H1 (cell line): ENCODE results near the gene ACAP1. TPM values are rescaled to one million over a fixed set of nuclear protein-coding genes. Genes with fewer than 3 reads are reported as not detected.

Experiments
- CTCF ChIA-PET: fragments of 300-600 bp; sonication (Branson Sonifier 250); formaldehyde crosslinking; loops from one replicate; lab custom pipeline; 2021; ENCODE audit not compliant: partially characterized antibody; lab: Charles Lee
- POLR2A ChIA-PET: fragments of 300-600 bp; sonication (Branson Sonifier 250); formaldehyde crosslinking; loops from one replicate; lab custom pipeline; 2021; ENCODE audit warnings: inconsistent platforms; ENCODE audit not compliant: partially characterized antibody; lab: Charles Lee
- DNase-seq, 2 experiments: peaks; one replicate each; pipeline versions ENCODE4 v3.0.0 to v3.0.0-alpha.2; 2010 to 2022; ENCODE audit warnings: low spot score in 2 of 2, low read depth in 1 of 2, mixed read lengths in 1 of 2
- FAIRE-seq: peaks from 2 replicates; lab custom pipeline; 2011; peaks lifted over from hg19 to GRCh38; lab: Jason Lieb, UNC
- H2AFZ ChIP-seq: 2 replicates; pipeline ENCODE4 v1.8.1; 2012; ENCODE audit warnings: low read length, inconsistent platforms
- H2AK5ac ChIP-seq: 2 replicates; pipeline ENCODE4 v1.6.1; 2013; ENCODE audit warnings: low read depth, low read length
- H2BK120ac ChIP-seq: replicated peaks from 2 replicates; pipeline ENCODE3; 2013; ENCODE audit warnings: low read depth, low read length, inconsistent platforms
- H2BK12ac ChIP-seq: 2 replicates; pipeline ENCODE4 v1.6.1; 2013; ENCODE audit warnings: low read depth, low read length
- H2BK15ac ChIP-seq: 2 replicates; pipeline ENCODE4 v1.6.1; 2013; ENCODE audit warnings: low read length
- H2BK20ac ChIP-seq: 2 replicates; pipeline ENCODE4 v1.6.1; 2013; ENCODE audit warnings: low read length
- H2BK5ac ChIP-seq: 2 replicates; pipeline ENCODE4 v1.6.1; 2013; ENCODE audit warnings: low read depth, low read length
- H3K14ac ChIP-seq: 2 replicates; pipeline ENCODE4 v1.6.1; 2013; ENCODE audit warnings: inconsistent platforms; ENCODE audit not compliant: insufficient read length
- H3K18ac ChIP-seq: 2 replicates; pipeline ENCODE4 v1.6.1; 2013; ENCODE audit warnings: low read length; ENCODE audit errors: extremely low read depth
- H3K23ac ChIP-seq: 2 replicates; pipeline ENCODE4 v1.6.1; 2013; ENCODE audit warnings: inconsistent platforms; ENCODE audit not compliant: insufficient read length
- H3K23me2 ChIP-seq: 2 replicates; pipeline ENCODE4 v1.6.1; 2013; ENCODE audit warnings: low read depth, low read length
- H3K27ac ChIP-seq: 2 replicates; pipeline ENCODE4 v1.6.1; 2011; ENCODE audit warnings: low read depth, low read length, inconsistent platforms
- H3K27me3 ChIP-seq, 4 experiments: replicated peaks in 1 of 4; 1 replicate in 1 of 4; 2 replicates in 3 of 4; pipeline versions ENCODE4 v1.6.1 to v1.8.1; 2011 to 2013; ENCODE audit warnings: low read length in 3 of 4, mild to moderate bottlenecking in 3 of 4, inconsistent platforms in 2 of 4, mixed read lengths in 2 of 4, moderate library complexity in 1 of 4; ENCODE audit not compliant: control insufficient read depth in 3 of 4, insufficient read depth in 3 of 4; ENCODE audit errors: extremely low read depth in 1 of 4
- H3K36me3 ChIP-seq, 4 experiments: 2 replicates each; pipeline versions ENCODE4 v1.6.1 to v1.8.1; 2011 to 2013; ENCODE audit warnings: mild to moderate bottlenecking in 4 of 4, low read length in 3 of 4, moderate library complexity in 2 of 4, control low read depth in 1 of 4, inconsistent platforms in 1 of 4; ENCODE audit not compliant: insufficient read depth in 4 of 4, control insufficient read depth in 2 of 4
- H3K4ac ChIP-seq: replicated peaks from 2 replicates; pipeline ENCODE3; 2013; ENCODE audit warnings: low read length, low read depth, mixed read lengths, inconsistent platforms; ENCODE audit not compliant: insufficient read length
- H3K4me1 ChIP-seq, 4 experiments: replicated peaks in 1 of 4; 1 replicate in 1 of 4; 2 replicates in 3 of 4; pipeline versions ENCODE4 v1.6.1 to v1.8.1; 2011 to 2013; ENCODE audit warnings: low read length in 3 of 4, inconsistent platforms in 2 of 4, mixed read lengths in 1 of 4; ENCODE audit not compliant: insufficient read depth in 4 of 4, control insufficient read depth in 3 of 4
- H3K4me2 ChIP-seq, 2 experiments: 2 replicates each; pipeline versions ENCODE4 v1.6.1 to v1.8.1; 2011 to 2013; ENCODE audit warnings: low read depth in 2 of 2, low read length in 2 of 2, control low read depth in 1 of 2, inconsistent platforms in 1 of 2, mild to moderate bottlenecking in 1 of 2; ENCODE audit not compliant: insufficient read depth in 1 of 2
- H3K4me3 ChIP-seq, 4 experiments: fragments of 200-600, 300-600 bp in 1 of 4; sonication (generic), shearing (Covaris generic), sonication (Bioruptor Twin) in 1 of 4; 2 replicates each; pipeline versions ENCODE4 v1.5.1 to v1.8.1; 2011 to 2016; ENCODE audit warnings: low read length in 4 of 4, low read depth in 3 of 4, control low read depth in 2 of 4, inconsistent platforms in 2 of 4, mild to moderate bottlenecking in 2 of 4, mixed read lengths in 1 of 4, moderate library complexity in 1 of 4; ENCODE audit not compliant: insufficient read depth in 2 of 4; ENCODE audit errors: extremely low read depth in 1 of 4
- H3K56ac ChIP-seq: replicated peaks from 2 replicates; pipeline ENCODE3; 2013; ENCODE audit warnings: low read depth, mild to moderate bottlenecking, mixed read lengths, low read length, inconsistent platforms; ENCODE audit not compliant: insufficient read length
- H3K79me1 ChIP-seq: 2 replicates; pipeline ENCODE4 v1.6.1; 2013; ENCODE audit warnings: low read depth, low read length, control low read depth
- H3K79me2 ChIP-seq, 2 experiments: 2 replicates each; pipeline versions ENCODE4 v1.6.1 to v1.8.1; 2012 to 2013; ENCODE audit warnings: low read length in 2 of 2, mild to moderate bottlenecking in 2 of 2, inconsistent platforms in 1 of 2; ENCODE audit not compliant: insufficient read depth in 2 of 2, control insufficient read depth in 1 of 2
- H3K9ac ChIP-seq, 4 experiments: replicated peaks in 1 of 4; 1 replicate in 1 of 4; 2 replicates in 3 of 4; pipeline versions ENCODE4 v1.6.1 to v1.8.1; 2011 to 2013; ENCODE audit warnings: low read depth in 3 of 4, low read length in 3 of 4, control low read depth in 2 of 4, mild to moderate bottlenecking in 2 of 4, moderate library complexity in 2 of 4, inconsistent platforms in 1 of 4; ENCODE audit errors: extremely low read depth in 1 of 4
- H3K9me3 ChIP-seq, 2 experiments: 2 replicates each; pipeline versions ENCODE4 v1.6.1 to v1.8.1; 2012 to 2013; ENCODE audit warnings: mild to moderate bottlenecking in 2 of 2, moderate library complexity in 2 of 2, control low read depth in 1 of 2, inconsistent platforms in 1 of 2, low read depth in 1 of 2, low read length in 1 of 2, mixed read lengths in 1 of 2; ENCODE audit not compliant: insufficient read depth in 2 of 2
- H4K20me1 ChIP-seq, 2 experiments: replicated peaks in 1 of 2; 2 replicates each; pipeline versions ENCODE3 to v1.8.1; 2011 to 2013; ENCODE audit warnings: inconsistent platforms in 2 of 2, low read length in 2 of 2, mild to moderate bottlenecking in 1 of 2; ENCODE audit not compliant: insufficient read depth in 2 of 2, control insufficient read depth in 1 of 2
- H4K5ac ChIP-seq: 2 replicates; pipeline ENCODE4 v1.6.1; 2013; ENCODE audit warnings: low read length, low read depth, mixed read lengths, inconsistent platforms; ENCODE audit not compliant: insufficient read length
- H4K8ac ChIP-seq: 2 replicates; pipeline ENCODE4 v1.8.0; 2013; ENCODE audit warnings: mild to moderate bottlenecking, moderate library complexity, low read length, inconsistent platforms; ENCODE audit not compliant: insufficient read depth; ENCODE audit errors: extremely low read depth
- H4K91ac ChIP-seq: replicated peaks from 2 replicates; pipeline ENCODE3; 2013; ENCODE audit warnings: low read length, mixed read lengths, inconsistent platforms; ENCODE audit not compliant: insufficient read length
- EGR1 ChIP-seq: IDR thresholded peaks from 2 replicates; pipeline ENCODE4 v1.6.1; 2011; ENCODE audit warnings: low read depth, low read length, borderline replicate concordance
- JUN ChIP-seq: IDR thresholded peaks from 2 replicates; pipeline ENCODE4 v1.6.1; 2011; ENCODE audit warnings: low read depth, mild to moderate bottlenecking, improper control_type of control experiment, low read length
- MAFK ChIP-seq: IDR thresholded peaks from 2 replicates; pipeline ENCODE4 v1.6.1; 2012; ENCODE audit warnings: low read depth, mild to moderate bottlenecking, improper control_type of control experiment, low read length
- SIRT6 ChIP-seq: IDR thresholded peaks from one replicate; pipeline ENCODE4 v1.7.1; 2012; ENCODE audit warnings: low read length, inconsistent platforms
- SP2 ChIP-seq: IDR thresholded peaks from 2 replicates; pipeline ENCODE4 v1.6.1; 2012; ENCODE audit warnings: mild to moderate bottlenecking, low read length, inconsistent platforms
- TCF12 ChIP-seq: IDR thresholded peaks from 2 replicates; pipeline ENCODE4 v1.6.1; 2011; ENCODE audit warnings: low read depth, mild to moderate bottlenecking, low read length
- WGBS, 2 experiments: shearing (Covaris generic) in 1 of 2; methylation state at CpG; one replicate each; pipeline versions ENCODE4 v1.1.6 to v1.1.7; 2013 to 2015; ENCODE audit warnings: low lambda C conversion rate in 2 of 2, mixed read lengths in 2 of 2, inconsistent platforms in 1 of 2, low coverage in 1 of 2, missing lambda C conversion rate in 1 of 2; ENCODE audit not compliant: insufficient replicate concordance in 2 of 2, insufficient coverage in 1 of 2, insufficient read length in 1 of 2; ENCODE audit errors: extremely low coverage in 1 of 2, missing lambda C conversion rate in 1 of 2; 5-methylcytosine and 5-hydroxymethylcytosine counted together
- polyA plus RNA-seq, 7 experiments: library from polyadenylated mRNA; depleted of rRNA in 3 of 7; stranded (reverse) in 5 of 7; unstranded in 2 of 7; fragments of >200 nt in 5 of 7; fragments of 200-250 nt in 2 of 7; gene quantifications; 1 replicate in 5 of 7; 2 replicates in 1 of 7; 4 replicates in 1 of 7; pipeline versions ENCODE4 v1.2.1 to v1.2.3, GENCODE V29; 2011 to 2013; ENCODE audit warnings: missing spikeins in 2 of 7, mixed read lengths in 2 of 7
- total RNA-seq: library from RNA; stranded (reverse); fragmentation: NEBNext Ultra II Directional; extraction: Animal tissue kit (Norgen Biotek cat#: 25700); gene quantifications from 2 replicates; pipeline ENCODE4 v1.2.1, GENCODE V29; 2021

ACAP1 gene
- total and polyA plus RNA-seq, 2 of the 8 experiments (the other 6 are each of a cell fraction or from before 2014, with no cell fraction given): 11.9 to 45.1 TPM

GRCh38 chr17:7327501-7327900 lies 8.8 kb upstream of the ACAP1 start:
- H3K79me2 ChIP-seq: peaks cover 0 to 14% of the 10 kb centered on the region in 2 experiments; a peak in 2 of 4 replicates
- no peak overlapping the region for H2AK5ac ChIP-seq
- H3K9me3 ChIP-seq: no peaks in the 10 kb centered on the region
- H3K4me3 ChIP-seq: no peak overlapping the region; a peak in 1 of 8 replicates
- no peak overlapping the region for H2BK15ac ChIP-seq
- no peaks in the 10 kb centered on the region; a peak in 1 of 7 replicates for H3K27me3 ChIP-seq
- FAIRE-seq (no peak), DNase-seq (no peak)
- H3K56ac ChIP-seq: no peak overlapping the region
- H2BK120ac ChIP-seq: no peak overlapping the region
- H3K4me1 ChIP-seq: peaks cover 0 to 19% (median 8%) of the 10 kb centered on the region in 4 experiments; a peak in 6 of 7 replicates
- H4K5ac ChIP-seq: no peak overlapping the region
- no peak overlapping the region for H2BK5ac ChIP-seq
- no peak overlapping the region for H3K27ac ChIP-seq
- H2AFZ ChIP-seq: no peak overlapping the region
- no peak overlapping the region for H4K8ac ChIP-seq
- H3K79me1 ChIP-seq: peaks cover 2% of the 10 kb centered on the region; the same call in 1 of the 2 replicates
- no peak overlapping the region for H2BK20ac ChIP-seq
- H4K91ac ChIP-seq: no peak overlapping the region
- no peak overlapping the region for H3K4ac ChIP-seq
- H3K14ac ChIP-seq: no peak overlapping the region
- H4K20me1 ChIP-seq: peaks cover 2 to 11% of the 10 kb centered on the region in 2 experiments
- H3K9ac ChIP-seq: no peak overlapping the region
- no peak for TF ChIP-seq TCF12
- TF ChIP-seq SP2: no peak
- TF ChIP-seq SIRT6: no peak
- TF ChIP-seq EGR1: no peak
- TF ChIP-seq JUN: no peak
- no peak for TF ChIP-seq MAFK
- H2BK12ac ChIP-seq: no peak overlapping the region
- H3K23ac ChIP-seq: no peak overlapping the region
- H3K23me2 ChIP-seq: peaks cover 8% of the 10 kb centered on the region
- CTCF ChIA-PET: interaction anchor here (1.2 to 9.3 kb wide), 6 partner anchors 8 to 57 kb away, joined by 3 to 167 read pairs (median 6); partner anchors contain the start of gene TMEM95
- POLR2A ChIA-PET: interaction anchor here (1.2 to 13.4 kb wide), 3 partner anchors 11 to 20 kb away, joined by 3 to 223 read pairs (median 40); partner anchors contain the start of genes ACAP1 and GPS2
- H3K18ac ChIP-seq: no peak overlapping the region
- WGBS, 2 experiments: 94% methylated on average over 16 of the region's 17 CpGs; no CpG with 5 or more reads in 1 of the 2 experiments
- H3K36me3 ChIP-seq: peaks cover 13 to 22% (median 19%) of the 10 kb centered on the region in 4 experiments
- no peak overlapping the region; a peak in 1 of 4 replicates for H3K4me2 ChIP-seq
